Endodermal cell (in vitro differentiated cells): Measurements from ENCODE around the gene RAPGEF4. TPM values are rescaled to one million over a fixed set of nuclear protein-coding genes. Genes with fewer than 3 reads are reported as not detected.

Experiments
- DNase-seq: peaks from one replicate; pipeline ENCODE4 v3.0.0-alpha.2; 2017
- H3K27ac ChIP-seq: 2 replicates; pipeline ENCODE4 v1.5.1; 2013; ENCODE audit warnings: mild to moderate bottlenecking, low read depth, low read length, moderate library complexity
- H3K27me3 ChIP-seq: 2 replicates; pipeline ENCODE4 v1.6.1; 2013; ENCODE audit warnings: mild to moderate bottlenecking, low read length, moderate library complexity; ENCODE audit not compliant: insufficient read depth, control insufficient read depth, poor library complexity, severe bottlenecking
- H3K36me3 ChIP-seq: 2 replicates; pipeline ENCODE4 v1.7.0; 2013; ENCODE audit warnings: mild to moderate bottlenecking, low read length, moderate library complexity; ENCODE audit not compliant: control insufficient read depth, insufficient read depth
- H3K4me1 ChIP-seq: one replicate; pipeline ENCODE4 v1.7.0; 2013; ENCODE audit warnings: low read length; ENCODE audit not compliant: control insufficient read depth, insufficient read depth
- H3K4me3 ChIP-seq: 2 replicates; pipeline ENCODE4 v1.5.1; 2013; ENCODE audit warnings: mild to moderate bottlenecking, low read length, moderate library complexity
- H3K9ac ChIP-seq: 2 replicates; pipeline ENCODE4 v1.6.1; 2013; ENCODE audit warnings: mild to moderate bottlenecking, low read length, moderate library complexity; ENCODE audit not compliant: poor library complexity, severe bottlenecking; ENCODE audit errors: extremely low read depth
- H3K9me3 ChIP-seq: 2 replicates; pipeline ENCODE4 v1.6.1; 2013; ENCODE audit warnings: mild to moderate bottlenecking, low read length, moderate library complexity; ENCODE audit not compliant: control insufficient read depth
- H3K27ac Mint-ChIP-seq: 2 replicates; pipeline ENCODE4 v1.8.0; 2020; ENCODE audit warnings: mixed read lengths
- H3K27me3 Mint-ChIP-seq: 2 replicates; pipeline ENCODE4 v1.8.0; 2021; ENCODE audit warnings: mild to moderate bottlenecking, mixed read lengths; ENCODE audit not compliant: insufficient read depth
- H3K36me3 Mint-ChIP-seq: 2 replicates; pipeline ENCODE4 v1.8.0; 2020; ENCODE audit warnings: low read depth, mixed read lengths
- H3K4me1 Mint-ChIP-seq: 2 replicates; pipeline ENCODE4 v1.8.0; 2020; ENCODE audit warnings: mixed read lengths
- H3K4me3 Mint-ChIP-seq: 2 replicates; pipeline ENCODE4 v1.8.0; 2020; ENCODE audit warnings: mild to moderate bottlenecking, moderate library complexity, mixed read lengths
- H3K9me3 Mint-ChIP-seq: 2 replicates; pipeline ENCODE4 v1.8.0; 2020; ENCODE audit warnings: mild to moderate bottlenecking, mixed read lengths
- CTCF ChIP-seq: fragments of 200-600 bp; sonication (generic); conservative IDR thresholded peaks from 2 replicates; pipeline ENCODE4 v1.5.0; 2021; ENCODE audit warnings: antibody characterized with exemption, mild to moderate bottlenecking
- whole genome bisulfite sequencing, 2 experiments: methylation state at CpG; one replicate each; pipeline versions ENCODE4 v1.1.5 to v1.1.7; 2013; ENCODE audit warnings: missing lambda C conversion rate in 2 of 2, mixed read lengths in 1 of 2; ENCODE audit not compliant: insufficient coverage in 1 of 2, insufficient read length in 1 of 2; 5-methylcytosine and 5-hydroxymethylcytosine counted together
- total RNA-seq, 2 donors: library from RNA; stranded (reverse); fragmentation: NEBNext Ultra II Directional in 1 of 2; extraction: Animal tissue kit (Norgen Biotek cat#: 25700) in 1 of 2; gene quantifications; 2 replicates in 1 of 2; 3 replicates in 1 of 2; pipeline ENCODE4 v1.2.1, GENCODE V29; 2021

The RAPGEF4 gene
- total RNA-seq, 2 donors from 2014 or later = 0.77 to 0.88 TPM

GRCh38 chr2:172914341-172915008 is 178.8 kb downstream of the RAPGEF4 start:
- Mint-ChIP-seq H3K4me1 (no peaks in the 10 kb centered on the region), H3K9me3 (no peaks in the 10 kb centered on the region), H3K4me3 (no peak overlapping the region), H3K27me3 (no peaks in the 10 kb centered on the region), H3K36me3 (no peaks in the 10 kb centered on the region), H3K27ac (no peak overlapping the region)
- Histone ChIP-seq H3K9me3 (no peaks in the 10 kb centered on the region), H3K4me1 (no peaks in the 10 kb centered on the region), H3K27me3 (no peaks in the 10 kb centered on the region), H3K9ac (no peak overlapping the region), H3K4me3 (no peak overlapping the region), H3K27ac (no peak overlapping the region), H3K36me3 (no peaks in the 10 kb centered on the region)
- 90 to 91% methylated on average over 2 to 6 of the region's 6 CpGs for WGBS, 2 experiments
- no peak for DNase-seq
- TF ChIP-seq CTCF = no peak

DNA sequence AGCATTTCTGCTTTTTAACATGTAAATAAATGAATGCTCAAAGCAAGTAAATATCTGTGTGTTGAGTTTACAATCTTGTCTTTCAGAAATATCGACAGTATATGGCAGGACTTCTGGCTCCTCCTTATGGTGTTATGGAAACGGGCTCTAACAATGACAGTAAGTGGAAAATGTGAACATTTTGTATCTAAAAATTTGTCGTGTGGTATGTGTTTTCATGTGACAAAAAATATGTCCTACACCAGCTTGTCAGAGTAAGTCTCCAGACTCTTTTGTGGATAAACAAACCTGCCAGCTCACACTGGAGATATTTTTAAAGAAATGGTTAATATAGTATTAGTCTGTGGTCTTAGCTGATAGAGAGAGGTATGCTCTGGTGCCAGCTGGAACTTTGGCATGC is 182.1 kb downstream of the RAPGEF4 start:
- H3K27ac Mint-ChIP-seq = no peak overlapping the region
- no peak overlapping the region for H3K4me3 Mint-ChIP-seq

GRCh38 chr2:172919732-172920131 is 184.1 kb downstream of the RAPGEF4 start:
- no peak for TF ChIP-seq CTCF
- Mint-ChIP-seq H3K4me3 (no peak overlapping the region), H3K27ac (no peak overlapping the region), H3K36me3 (no peaks in the 10 kb centered on the region), H3K9me3 (no peaks in the 10 kb centered on the region), H3K27me3 (no peaks in the 10 kb centered on the region), H3K4me1 (peaks cover 6% of the 10 kb centered on the region)
- Histone ChIP-seq H3K9ac (no peak overlapping the region), H3K27ac (no peak overlapping the region), H3K36me3 (no peaks in the 10 kb centered on the region), H3K4me1 (peaks cover 3% of the 10 kb centered on the region), H3K9me3 (no peaks in the 10 kb centered on the region), H3K27me3 (no peaks in the 10 kb centered on the region), H3K4me3 (no peak overlapping the region)
- 94% methylated on average over 5 of the region's 5 CpGs for WGBS, 2 experiments
- DNase-seq = no peak

More for the DNA sequence above, 182.1 kb downstream of the RAPGEF4 start:
- no peak for DNase-seq
- Mint-ChIP-seq H3K9me3 (no peaks in the 10 kb centered on the region), H3K4me1 (peaks cover 6% of the 10 kb centered on the region), H3K27me3 (no peaks in the 10 kb centered on the region), H3K36me3 (no peaks in the 10 kb centered on the region)
- Histone ChIP-seq H3K9me3 (no peaks in the 10 kb centered on the region), H3K4me1 (peaks cover 3% of the 10 kb centered on the region), H3K27ac (no peak overlapping the region), H3K4me3 (no peak overlapping the region), H3K36me3 (no peaks in the 10 kb centered on the region), H3K27me3 (no peaks in the 10 kb centered on the region), H3K9ac (no peak overlapping the region)
- no peak for TF ChIP-seq CTCF
- WGBS, 2 experiments = 85 to 100% methylated on average over 3 of the region's 3 CpGs
